ENCODE measurements around the gene PREX1.

DNA sequence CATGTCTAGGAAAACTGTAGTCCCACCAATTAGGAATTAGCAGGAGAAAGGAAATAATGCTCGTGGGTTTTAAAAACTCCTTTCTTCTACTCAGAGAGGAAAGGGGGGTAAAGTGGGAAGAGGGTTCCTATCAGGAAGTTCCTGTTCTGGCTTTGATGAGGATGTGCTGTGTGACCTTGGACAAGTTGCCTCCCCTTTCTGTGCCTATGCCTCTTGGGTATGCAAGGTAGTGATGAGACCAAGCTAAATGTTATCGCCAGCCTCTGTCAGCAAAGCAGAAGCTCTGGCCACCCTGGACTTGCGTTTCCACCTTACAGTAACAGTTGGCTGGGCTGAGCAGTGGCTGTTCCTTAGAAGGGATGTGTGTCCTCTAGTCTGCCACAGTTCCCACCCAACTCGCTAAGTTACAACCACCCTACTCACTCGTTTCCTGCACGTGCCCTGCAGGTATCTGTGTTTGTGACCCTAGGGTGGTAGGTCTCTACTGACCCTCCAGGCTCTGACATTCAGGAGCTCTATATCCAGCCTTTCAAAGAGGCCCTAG lies 110.0 kb downstream of the PREX1 start:
- TF ChIP-seq, protein P1, sequence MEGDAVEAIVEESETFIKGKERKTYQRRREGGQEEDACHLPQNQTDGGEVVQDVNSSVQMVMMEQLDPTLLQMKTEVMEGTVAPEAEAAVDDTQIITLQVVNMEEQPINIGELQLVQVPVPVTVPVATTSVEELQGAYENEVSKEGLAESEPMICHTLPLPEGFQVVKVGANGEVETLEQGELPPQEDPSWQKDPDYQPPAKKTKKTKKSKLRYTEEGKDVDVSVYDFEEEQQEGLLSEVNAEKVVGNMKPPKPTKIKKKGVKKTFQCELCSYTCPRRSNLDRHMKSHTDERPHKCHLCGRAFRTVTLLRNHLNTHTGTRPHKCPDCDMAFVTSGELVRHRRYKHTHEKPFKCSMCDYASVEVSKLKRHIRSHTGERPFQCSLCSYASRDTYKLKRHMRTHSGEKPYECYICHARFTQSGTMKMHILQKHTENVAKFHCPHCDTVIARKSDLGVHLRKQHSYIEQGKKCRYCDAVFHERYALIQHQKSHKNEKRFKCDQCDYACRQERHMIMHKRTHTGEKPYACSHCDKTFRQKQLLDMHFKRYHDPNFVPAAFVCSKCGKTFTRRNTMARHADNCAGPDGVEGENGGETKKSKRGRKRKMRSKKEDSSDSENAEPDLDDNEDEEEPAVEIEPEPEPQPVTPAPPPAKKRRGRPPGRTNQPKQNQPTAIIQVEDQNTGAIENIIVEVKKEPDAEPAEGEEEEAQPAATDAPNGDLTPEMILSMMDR (IDR thresholded peaks at IDR 0.05), result no peak
- TF ChIP-seq TCF7L2 (IDR thresholded peaks at IDR 0.05; ENCODE audit: low read depth, low read length), result no peak

Data from Panc1 (cell line).